Prostate gland (tissue), 2 donors: ENCODE measurements around the gene CCK. TPM values are rescaled to one million over a fixed set of nuclear protein-coding genes. Genes with fewer than 3 reads are reported as not detected.

Experiments used
- DNase-seq: peaks from one replicate; pipeline ENCODE4 v3.0.0-alpha.2; 2019; ENCODE audit warnings: low spot score
- H3K27ac ChIP-seq, 2 donors: fragments of 200-600 bp; sonication (generic); 2 replicates each; pipeline ENCODE4 v1.5.1; 2017 to 2019
- H3K27me3 ChIP-seq: fragments of 200-600 bp; sonication (generic); replicated peaks from 2 replicates; pipeline ENCODE4 v1.5.1; 2019; ENCODE audit not compliant: insufficient read depth
- H3K36me3 ChIP-seq, 2 donors: fragments of 200-600 bp; sonication (generic); 1 replicate in 1 of 2; 2 replicates in 1 of 2; pipeline versions ENCODE4 v1.5.1 to v1.8.1; 2017 to 2019
- H3K4me1 ChIP-seq: fragments of 200-600 bp; sonication (generic); replicated peaks from 2 replicates; pipeline ENCODE4 v1.5.1; 2019
- H3K4me3 ChIP-seq, 2 donors: fragments of 200-600 bp; sonication (generic); 2 replicates each; pipeline ENCODE4 v1.5.1; 2017 to 2019
- H3K9me3 ChIP-seq: fragments of 200-600 bp; sonication (generic); 2 replicates; pipeline ENCODE4 v1.5.1; 2017
- POLR2A ChIP-seq: fragments of 450-650 bp; IDR thresholded peaks from one replicate; pipeline ENCODE4 v1.6.1; 2016; ENCODE audit warnings: antibody characterized with exemption, mild to moderate bottlenecking
- POLR2AphosphoS5 ChIP-seq: sonication (generic); formaldehyde crosslinking; IDR thresholded peaks from one replicate; pipeline ENCODE4 v1.6.1; 2017; ENCODE audit warnings: antibody characterized with exemption
- WGBS: methylation state at CpG from one replicate; pipeline ENCODE4 v1.1.5; 2018; 5-methylcytosine and 5-hydroxymethylcytosine counted together
- intact Hi-C: fragments of 100-400 bp; cut with DNase I; formaldehyde crosslinking; loops from one replicate; pipeline ENCODE4 v1.14.2; 2022
- small RNA-seq, 2 donors: library from RNA; depleted of rRNA; stranded (forward); fragments of <200 nt; gene quantifications; one replicate each; pipeline ENCODE3, GENCODE V24; 2016
- total RNA-seq, 2 donors: library from RNA; depleted of rRNA; stranded (reverse); fragments of >200 nt; gene quantifications; one replicate each; pipeline ENCODE4 v1.1.0, GENCODE V29; 2016
- TF ChIP-seq, protein P1 (sequence below), 4 experiments: fragments of 200-600 bp in 2 of 4; fragments of 450-650 bp in 2 of 4; sonication (generic) in 2 of 4; IDR thresholded peaks; 1 replicate in 3 of 4; 2 replicates in 1 of 4; pipeline ENCODE4 v1.5.1; 2016 to 2019; ENCODE audit warnings: antibody characterized with exemption in 4 of 4, mild to moderate bottlenecking in 2 of 4, moderate library complexity in 2 of 4

The CCK gene
- total RNA-seq, 2 donors from 2014 or later, result 3.0 to 50.7 TPM

DNA sequence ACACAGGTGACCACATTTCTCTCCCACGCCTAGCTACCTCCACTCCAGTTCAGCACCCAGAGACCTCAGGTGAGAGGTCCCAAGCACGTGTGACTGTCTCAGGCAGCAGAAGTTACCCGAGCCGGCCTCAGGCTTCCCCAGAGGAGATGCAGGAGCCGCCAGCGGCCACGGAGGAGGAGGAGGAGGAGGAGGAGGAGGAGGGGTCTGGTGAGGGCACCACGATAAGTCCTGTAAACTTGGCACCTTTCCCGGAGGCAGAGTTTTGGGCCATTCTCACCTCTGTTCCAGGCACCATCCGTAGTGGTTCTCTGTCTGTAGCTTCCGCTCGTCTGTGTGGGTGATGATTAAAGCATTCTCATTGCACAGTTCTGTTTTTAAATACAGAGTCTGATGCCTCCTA lies 56.1 kb downstream of the CCK start:
- intact Hi-C loops, result no loop called here
- H3K4me3 ChIP-seq, result no peak overlapping the region
- no peak overlapping the region for H3K27ac ChIP-seq
- no peaks in the 10 kb centered on the region for H3K4me1 ChIP-seq
- H3K27me3 ChIP-seq, result no peaks in the 10 kb centered on the region
- no peaks in the 10 kb centered on the region for H3K9me3 ChIP-seq
- 60% methylated on average over 12 of the region's 12 CpGs for WGBS
- no peak for DNase-seq
- TF ChIP-seq POLR2A (no peak), POLR2AphosphoS5 (no peak)
- TF ChIP-seq, protein P1, sequence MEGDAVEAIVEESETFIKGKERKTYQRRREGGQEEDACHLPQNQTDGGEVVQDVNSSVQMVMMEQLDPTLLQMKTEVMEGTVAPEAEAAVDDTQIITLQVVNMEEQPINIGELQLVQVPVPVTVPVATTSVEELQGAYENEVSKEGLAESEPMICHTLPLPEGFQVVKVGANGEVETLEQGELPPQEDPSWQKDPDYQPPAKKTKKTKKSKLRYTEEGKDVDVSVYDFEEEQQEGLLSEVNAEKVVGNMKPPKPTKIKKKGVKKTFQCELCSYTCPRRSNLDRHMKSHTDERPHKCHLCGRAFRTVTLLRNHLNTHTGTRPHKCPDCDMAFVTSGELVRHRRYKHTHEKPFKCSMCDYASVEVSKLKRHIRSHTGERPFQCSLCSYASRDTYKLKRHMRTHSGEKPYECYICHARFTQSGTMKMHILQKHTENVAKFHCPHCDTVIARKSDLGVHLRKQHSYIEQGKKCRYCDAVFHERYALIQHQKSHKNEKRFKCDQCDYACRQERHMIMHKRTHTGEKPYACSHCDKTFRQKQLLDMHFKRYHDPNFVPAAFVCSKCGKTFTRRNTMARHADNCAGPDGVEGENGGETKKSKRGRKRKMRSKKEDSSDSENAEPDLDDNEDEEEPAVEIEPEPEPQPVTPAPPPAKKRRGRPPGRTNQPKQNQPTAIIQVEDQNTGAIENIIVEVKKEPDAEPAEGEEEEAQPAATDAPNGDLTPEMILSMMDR (IDR thresholded peaks at IDR 0.05), result no peak
- H3K36me3 ChIP-seq, result no peaks in the 10 kb centered on the region

Small RNA genes lying within 50 kb of the gene (small RNA-seq; reads per million reads assigned to genes)
- 0 reads per million in 2 donors for gene RNU4-78P

Other genes starting within 250 kb of the CCK start
- 10 to 100 TPM; 35.6 to 80.3 TPM for gene TRAK1, start 174.8 kb downstream of the CCK start, total RNA-seq
- 1 to 10 TPM in 1 of 2 donors, not detected in 1; 5.9 TPM for gene LYZL4, start 144.4 kb upstream of the CCK start, total RNA-seq
- 100 to 1,000 TPM in 1 of 2 donors, 10 to 100 TPM in 1; 98.5 to 226 TPM for gene VIPR1, start 236.5 kb upstream of the CCK start, total RNA-seq